Keratinocyte (primary cell): ENCODE measurements around the gene RTL9. TPM values are rescaled to one million over a fixed set of nuclear protein-coding genes. Genes with fewer than 3 reads are reported as not detected.

ENCODE experiments used
- DNase-seq: peaks from one replicate; pipeline ENCODE4 v3.0.0-alpha.2; 2011; ENCODE audit warnings: low read depth, missing footprints, low spot score
- FAIRE-seq: peaks from 2 replicates; lab custom pipeline; 2011; peaks lifted over from hg19 to GRCh38; lab: Jason Lieb, UNC
- H2AFZ ChIP-seq: 2 replicates; pipeline ENCODE4 v1.6.0; 2012; ENCODE audit warnings: low read length, control low read depth, inconsistent platforms; ENCODE audit not compliant: control insufficient read depth
- H3K27ac ChIP-seq: 2 replicates; pipeline ENCODE4 v1.5.1; 2011; ENCODE audit warnings: low read length; ENCODE audit not compliant: control insufficient read depth, insufficient read depth
- H3K27me3 ChIP-seq: 3 replicates; pipeline ENCODE4 v1.6.0; 2011; ENCODE audit warnings: low read length; ENCODE audit not compliant: control insufficient read depth, insufficient read depth; ENCODE audit errors: extremely low read depth
- H3K36me3 ChIP-seq, 2 experiments: 2 replicates in 1 of 2; 3 replicates in 1 of 2; pipeline ENCODE4 v1.5.1; 2011; ENCODE audit warnings: low read length in 2 of 2, mild to moderate bottlenecking in 1 of 2; ENCODE audit not compliant: control insufficient read depth in 2 of 2, insufficient read depth in 2 of 2; ENCODE audit errors: extremely low read depth in 1 of 2
- H3K4me1 ChIP-seq: 3 replicates; pipeline ENCODE4 v1.5.1; 2011; ENCODE audit warnings: low read length; ENCODE audit not compliant: control insufficient read depth, insufficient read depth; ENCODE audit errors: extremely low read depth
- H3K4me2 ChIP-seq: 3 replicates; pipeline ENCODE4 v1.6.0; 2011; ENCODE audit warnings: low read depth, low read length; ENCODE audit not compliant: control insufficient read depth, insufficient read depth; ENCODE audit errors: extremely low read depth
- H3K4me3 ChIP-seq, 3 experiments: fragments of 200-600 bp in 1 of 3; sonication (generic) in 1 of 3; 2 replicates in 2 of 3; 3 replicates in 1 of 3; pipeline ENCODE4 v1.5.1; 2011 to 2016; ENCODE audit warnings: low read length in 3 of 3, mild to moderate bottlenecking in 3 of 3, control low read depth in 2 of 3, inconsistent platforms in 1 of 3, low read depth in 1 of 3, mixed read lengths in 1 of 3, mixed run types in 1 of 3, moderate library complexity in 1 of 3; ENCODE audit not compliant: control insufficient read depth in 2 of 3, insufficient read depth in 2 of 3; ENCODE audit errors: extremely low read depth in 1 of 3
- H3K79me2 ChIP-seq: 2 replicates; pipeline ENCODE4 v1.6.0; 2012; ENCODE audit warnings: low read length; ENCODE audit not compliant: control insufficient read depth, insufficient read depth
- H3K9ac ChIP-seq: 3 replicates; pipeline ENCODE4 v1.6.0; 2011; ENCODE audit warnings: low read length; ENCODE audit not compliant: control insufficient read depth, insufficient read depth; ENCODE audit errors: extremely low read depth
- H3K9me1 ChIP-seq: 3 replicates; pipeline ENCODE4 v1.6.0; 2011; ENCODE audit warnings: low read length; ENCODE audit not compliant: control insufficient read depth, insufficient read depth; ENCODE audit errors: extremely low read depth
- H3K9me3 ChIP-seq: 2 replicates; pipeline ENCODE4 v1.5.1; 2012; ENCODE audit warnings: low read depth, low read length; ENCODE audit not compliant: control insufficient read depth
- H4K20me1 ChIP-seq: 3 replicates; pipeline ENCODE4 v1.6.0; 2011; ENCODE audit warnings: low read length; ENCODE audit not compliant: control insufficient read depth, insufficient read depth; ENCODE audit errors: extremely low read depth
- CTCF ChIP-seq, 3 experiments: IDR thresholded peaks in 1 of 3; conservative IDR thresholded peaks in 1 of 3; optimal IDR thresholded peaks in 1 of 3; 2 replicates in 2 of 3; 3 replicates in 1 of 3; pipeline versions ENCODE3 to v1.5.1; 2011; ENCODE audit warnings: low read length in 3 of 3, mild to moderate bottlenecking in 3 of 3, moderate library complexity in 2 of 3, control low read depth in 1 of 3, inconsistent platforms in 1 of 3; ENCODE audit not compliant: insufficient read depth in 2 of 3; ENCODE audit errors: extremely low read depth in 1 of 3
- EZH2 ChIP-seq: IDR thresholded peaks from one replicate; pipeline ENCODE4 v1.6.1; 2012; ENCODE audit warnings: inconsistent platforms, mild to moderate bottlenecking, low read length, moderate library complexity
- dilution Hi-C: fragments of 300-500 bp; cut with MboI; formaldehyde crosslinking; loops from one replicate; pipeline ENCODE4 v1.7.0; 2020; ENCODE audit warnings: low sequenced_read_pairs; ENCODE audit not compliant: extremely low pct_ligation_motif_present
- polyA minus RNA-seq, 3 experiments: library from RNA; depleted of rRNA, polyadenylated mRNA; stranded (reverse); fragments of >200 nt; gene quantifications; 1 replicate in 1 of 3; 2 replicates in 1 of 3; 3 replicates in 1 of 3; pipeline ENCODE4 v1.2.3, GENCODE V29; 2011
- polyA plus RNA-seq, 5 experiments: library from polyadenylated mRNA; depleted of rRNA in 3 of 5; stranded (reverse) in 3 of 5; stranded (forward) in 1 of 5; unstranded in 1 of 5; fragments of >200 nt; gene quantifications; 1 replicate in 1 of 5; 2 replicates in 3 of 5; 3 replicates in 1 of 5; pipeline versions ENCODE4 v1.2.1 to v1.2.3, GENCODE V29; 2011 to 2012; ENCODE audit warnings: missing spikeins in 2 of 5, low read depth in 1 of 5, low replicate concordance in 1 of 5

The RTL9 gene
- polyA plus RNA-seq (0.05 to 0.14 TPM (median 0.13 TPM) in 3 replicates), polyA minus RNA-seq (0.19 to 0.20 TPM in 2 of 3 replicates, not detected in the other)
- polyA plus RNA-seq (2011; ENCODE audit: low read depth), result not detected
- polyA plus RNA-seq (2011; cell fraction: cytosol; rRNA removed), result 0.09 TPM in 2 replicates
- polyA plus RNA-seq (2011; cell fraction: nucleus; rRNA removed), result 0.19 and 0.35 TPM in 2 replicates
- 0.07 and 0.14 TPM in 2 replicates for polyA plus RNA-seq (2012; ENCODE audit: low replicate concordance)
- not detected for polyA minus RNA-seq (2011; cell fraction: cytosol; rRNA and poly(A)+ RNA removed)
- polyA minus RNA-seq (2011; cell fraction: nucleus; rRNA and poly(A)+ RNA removed), result 0.21 and 0.31 TPM in 2 replicates

GRCh38 chrX:110358548-110358947 is at the start of gene RTL9:
Gene RTL9, plus strand, starts transcription at chrX:110358848. Its CDS starts 91,770 bp downstream, at chrX:110450618.
- no peak within 1 kb of the TSS for H3K4me2 ChIP-seq
- H3K9me1 ChIP-seq, result no peaks in the 10 kb centered on the region
- dilution Hi-C loops, result no loop called here
- H3K79me2 ChIP-seq, result no peaks in the 10 kb centered on the region
- H3K36me3 ChIP-seq, result no peaks in the 10 kb centered on the region
- H3K27me3 ChIP-seq, result no peaks in the 10 kb centered on the region
- DNase-seq (no peak), FAIRE-seq (no peak)
- H3K27ac ChIP-seq, result no peak within 1 kb of the TSS
- no peak within 1 kb of the TSS for H2AFZ ChIP-seq
- no peaks in the 10 kb centered on the region for H3K9me3 ChIP-seq
- no peaks in the 10 kb centered on the region for H3K4me1 ChIP-seq
- no peak for TF ChIP-seq CTCF (optimal IDR thresholded peaks at IDR 0.05 in 1 of 3, IDR thresholded peaks at IDR 0.05 in 1 of 3, conservative IDR thresholded peaks at IDR 0.05 in 1 of 3; ENCODE audit: extremely low read depth in 1 of 3, insufficient read depth in 2 of 3, low read length in 3 of 3)
- TF ChIP-seq EZH2, result no peak
- no peak within 1 kb of the TSS for H3K9ac ChIP-seq
- no peak within 1 kb of the TSS for H3K4me3 ChIP-seq
- no peaks in the 10 kb centered on the region for H4K20me1 ChIP-seq

- Histone ChIP-seq H3K27ac (no peak overlapping the region), H3K79me2 (peaks cover 46% of the 10 kb centered on the region), H2AFZ (no peak overlapping the region), H3K27me3 (no peaks in the 10 kb centered on the region), H3K4me2 (no peak overlapping the region), H3K9me1 (no peaks in the 10 kb centered on the region), H3K9ac (no peak overlapping the region), H3K9me3 (no peaks in the 10 kb centered on the region), H3K36me3 (no peaks in the 10 kb centered on the region), H4K20me1 (no peaks in the 10 kb centered on the region), H3K4me1 (no peaks in the 10 kb centered on the region), H3K4me3 (no peak overlapping the region)
- DNase-seq, result no peak
- dilution Hi-C loops, result no loop called here
- FAIRE-seq, result no peak
- TF ChIP-seq CTCF (optimal IDR thresholded peaks at IDR 0.05 in 1 of 3, IDR thresholded peaks at IDR 0.05 in 1 of 3, conservative IDR thresholded peaks at IDR 0.05 in 1 of 3; ENCODE audit: extremely low read depth in 1 of 3, insufficient read depth in 2 of 3, low read length in 3 of 3) (no peak), EZH2 (no peak)
These were observed 48.5 kb upstream of the RTL9 start for GRCh38 chrX:110310000-110310790.
